GM19372 (cell line): Measurements from ENCODE around the gene B3GNT3.
"Not testable (repeated sequence)": the region's sequence is repeated elsewhere in the genome, so short reads cannot be mapped to it uniquely, and the experiment has no call there.

ENCODE experiments used
- ATAC-seq: cut with Tn5 transposase; IDR thresholded peaks from one replicate; pipeline ENCODE4 v1.9.1; 2021; ENCODE audit warnings: mild to moderate bottlenecking, low read depth, moderate library complexity; ENCODE audit not compliant: unreplicated experiment

B3GNT3 gene

GRCh38 chr19:17796013-17796837 lies 1.3 kb downstream of the B3GNT3 start:
- ATAC-seq: no peak

GRCh38 chr19:17796838-17797423 lies 2.0 kb downstream of the B3GNT3 start:
- ATAC-seq: no peak

GRCh38 chr19:17797424-17798201 lies 2.7 kb downstream of the B3GNT3 start:
- no peak for ATAC-seq

- ATAC-seq: not testable (repeated sequence)
Measured at GRCh38 chr19:17798599-17798998, 3.7 kb downstream of the B3GNT3 start.

- no peak for ATAC-seq
Measured at GRCh38 chr19:17802137-17802858, 7.4 kb downstream of the B3GNT3 start.

- ATAC-seq: no peak
Measured at GRCh38 chr19:17803264-17803896, 8.4 kb downstream of the B3GNT3 start.

GRCh38 chr19:17805427-17805826 lies 10.5 kb downstream of the B3GNT3 start:
- ATAC-seq: no peak

- no peak for ATAC-seq
Measured at GRCh38 chr19:17806945-17807344, 12.0 kb downstream of the B3GNT3 start.

- no peak for ATAC-seq
Measured at GRCh38 chr19:17807731-17808316, 12.9 kb downstream of the B3GNT3 start.

- ATAC-seq: no peak
Measured at GRCh38 chr19:17811103-17811502, 16.2 kb downstream of the B3GNT3 start.

- ATAC-seq: no peak
Measured at GRCh38 chr19:17811681-17812080, 16.7 kb downstream of the B3GNT3 start.

GRCh38 chr19:17812099-17812498 lies 17.2 kb downstream of the B3GNT3 start:
- no peak for ATAC-seq

GRCh38 chr19:17817668-17818363 lies 22.9 kb downstream of the B3GNT3 start:
- ATAC-seq: no peak

GRCh38 chr19:17821190-17821589 lies 26.3 kb downstream of the B3GNT3 start, which contains the start of gene INSL3:
Gene INSL3, minus strand, starts transcription at chr19:17821519. Its CDS starts 13 bp downstream, at chr19:17821506.
- no peak for ATAC-seq

GRCh38 chr19:17824339-17824738 lies 29.4 kb downstream of the B3GNT3 start:
- ATAC-seq: no peak

GRCh38 chr19:17826508-17827056 lies 31.6 kb downstream of the B3GNT3 start:
- ATAC-seq: no peak

GRCh38 chr19:17829855-17830566 lies 35.1 kb downstream of the B3GNT3 start:
- no peak for ATAC-seq
